Natural killer cell treated with Interleukin-12 subunit alpha and Interleukin-12 subunit beta and Interleukin-15 and Interleukin-18, amount 100 ng/mL, for 72 hours (primary cell): Measurements from ENCODE around the gene CRB1. TPM values are rescaled to one million over a fixed set of nuclear protein-coding genes. Genes with fewer than 3 reads are reported as not detected.
"Not testable (repeated sequence)": the region's sequence is repeated elsewhere in the genome, so short reads cannot be mapped to it uniquely, and the experiment has no call there.

Experiments used
- ATAC-seq, 2 donors: fragments of 150-1000 bp; cut with Tn5 transposase in 1 of 2; sonication (Bioruptor Pico), chemical (Tn5 transposase) in 1 of 2; 2 replicates each; pipeline ENCODE4 v1.10.0; 2021
- DNase-seq: peaks from one replicate; pipeline ENCODE4 v3.0.0; 2022; ENCODE audit warnings: low spot score
- H3K27ac Mint-ChIP-seq, 2 donors: 1 replicate in 1 of 2; 2 replicates in 1 of 2; pipeline ENCODE4 v1.8.0; 2022; ENCODE audit warnings: mixed read lengths in 2 of 2, mild to moderate bottlenecking in 1 of 2, moderate library complexity in 1 of 2
- H3K27me3 Mint-ChIP-seq, 2 donors: 1 replicate in 1 of 2; 2 replicates in 1 of 2; pipeline ENCODE4 v1.8.0; 2022; ENCODE audit warnings: mixed read lengths in 2 of 2
- H3K36me3 Mint-ChIP-seq: one replicate; pipeline ENCODE4 v1.8.0; 2022; ENCODE audit warnings: mixed read lengths
- H3K4me1 Mint-ChIP-seq, 2 donors: 1 replicate in 1 of 2; 2 replicates in 1 of 2; pipeline ENCODE4 v1.8.0; 2022; ENCODE audit warnings: low read depth in 2 of 2, mixed read lengths in 2 of 2, mild to moderate bottlenecking in 1 of 2
- H3K4me3 Mint-ChIP-seq: one replicate; pipeline ENCODE4 v1.8.0; 2022; ENCODE audit warnings: mixed read lengths
- H3K9me3 Mint-ChIP-seq: 2 replicates; pipeline ENCODE4 v1.8.0; 2022; ENCODE audit warnings: mixed read lengths
- total RNA-seq, 2 donors: library from RNA; stranded (reverse); gene quantifications; one replicate each; pipeline ENCODE4 v1.2.3, GENCODE V29; 2022

CRB1 gene
- total RNA-seq, 2 donors from 2014 or later, result 0.59 TPM; not detected in 1

DNA sequence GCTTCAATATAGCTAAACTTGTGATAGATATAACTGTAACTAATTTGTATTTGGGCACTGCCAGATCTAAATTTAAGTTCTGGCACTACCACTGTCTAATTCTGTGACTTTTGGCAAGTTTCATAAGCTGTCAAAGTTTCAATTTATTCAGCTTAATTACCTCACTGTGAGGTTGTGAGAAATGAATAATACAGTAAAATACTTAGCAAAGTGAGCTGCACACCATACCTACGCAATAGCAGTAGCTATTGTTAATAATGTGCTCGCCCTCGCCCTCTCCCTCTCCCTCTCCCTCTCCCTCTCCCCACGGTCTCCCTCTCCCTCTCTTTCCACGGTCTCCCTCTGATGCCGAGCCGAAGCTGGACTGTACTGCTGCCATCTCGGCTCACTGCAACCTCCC, 136.7 kb downstream of the CRB1 start:
- H3K4me1 Mint-ChIP-seq, H3K27ac Mint-ChIP-seq, H3K4me3 Mint-ChIP-seq, ATAC-seq, H3K9me3 Mint-ChIP-seq, H3K36me3 Mint-ChIP-seq, DNase-seq: not testable (repeated sequence)
- peaks cover 15 to 32% of the 10 kb centered on the region in 2 donors for H3K27me3 Mint-ChIP-seq

- not testable (repeated sequence) for H3K4me1 Mint-ChIP-seq, H3K4me3 Mint-ChIP-seq, H3K9me3 Mint-ChIP-seq, ATAC-seq, DNase-seq, H3K36me3 Mint-ChIP-seq, H3K27ac Mint-ChIP-seq
- H3K27me3 Mint-ChIP-seq, result peaks cover 15 to 36% of the 10 kb centered on the region in 2 donors
Observed at GRCh38 chr1:197405614-197406013, 137.6 kb downstream of the CRB1 start.

- ATAC-seq (no peak), DNase-seq (no peak)
- Mint-ChIP-seq H3K27me3 (peaks cover 10 to 23% of the 10 kb centered on the region in 2 donors), H3K27ac (no peak overlapping the region), H3K36me3 (no peaks in the 10 kb centered on the region), H3K9me3 (no peaks in the 10 kb centered on the region), H3K4me3 (no peak overlapping the region), H3K4me1 (no peaks in the 10 kb centered on the region)
Observed at GRCh38 chr1:197413564-197413963, 145.5 kb downstream of the CRB1 start.

GRCh38 chr1:197415221-197415620, 147.2 kb downstream of the CRB1 start:
- no peaks in the 10 kb centered on the region for H3K36me3 Mint-ChIP-seq
- H3K4me3 Mint-ChIP-seq, result no peak overlapping the region
- no peak for DNase-seq
- no peak overlapping the region for H3K27ac Mint-ChIP-seq
- H3K9me3 Mint-ChIP-seq, result no peaks in the 10 kb centered on the region
- H3K4me1 Mint-ChIP-seq, result no peaks in the 10 kb centered on the region
- ATAC-seq, result no peak
- peaks cover 10 to 23% of the 10 kb centered on the region in 2 donors for H3K27me3 Mint-ChIP-seq

DNA sequence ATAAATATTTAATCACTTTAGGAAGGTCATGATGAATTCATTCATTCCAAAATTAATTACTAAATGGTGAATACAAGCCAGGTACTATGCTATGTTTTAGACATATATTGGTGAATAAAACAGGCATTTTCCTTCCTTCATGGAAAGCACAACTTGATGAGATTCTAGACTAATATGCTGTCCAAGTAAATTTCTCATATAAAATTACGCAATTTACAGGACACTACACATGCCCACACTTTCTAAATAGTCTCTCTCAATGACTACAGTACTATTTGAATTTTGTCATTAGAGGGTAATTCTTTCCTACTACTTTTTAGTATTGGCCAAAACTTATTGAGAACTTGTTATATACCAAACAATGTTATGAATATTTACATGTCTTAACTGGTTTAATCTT, 150.6 kb downstream of the CRB1 start:
- Mint-ChIP-seq H3K27ac (no peak overlapping the region), H3K36me3 (no peaks in the 10 kb centered on the region), H3K4me3 (no peak overlapping the region), H3K4me1 (no peaks in the 10 kb centered on the region), H3K9me3 (no peaks in the 10 kb centered on the region), H3K27me3 (peaks cover 7% of the 10 kb centered on the region in 2 donors)
- DNase-seq (no peak), ATAC-seq (no peak)

DNA sequence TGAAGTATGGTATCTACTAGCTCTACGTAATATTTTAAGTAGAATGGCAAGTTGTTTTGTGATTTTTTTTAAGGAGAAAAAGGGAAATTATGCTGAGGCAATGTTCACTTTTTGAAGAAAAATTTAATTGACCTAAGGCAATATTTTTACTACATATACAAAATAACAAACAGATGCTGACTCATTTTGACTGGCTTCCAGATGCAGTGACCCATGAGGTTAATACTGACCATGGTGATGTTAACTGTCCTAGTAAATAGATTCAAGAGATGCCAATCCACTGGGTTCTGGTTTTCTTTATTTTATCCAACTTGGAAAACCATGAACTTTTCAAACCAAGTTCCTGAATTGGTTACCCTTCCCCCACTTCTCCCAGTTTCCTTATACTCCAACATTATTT, 154.9 kb downstream of the CRB1 start:
- no peaks in the 10 kb centered on the region for H3K36me3 Mint-ChIP-seq
- DNase-seq (no peak), ATAC-seq (no peak)
- no peak overlapping the region for H3K27ac Mint-ChIP-seq
- H3K4me3 Mint-ChIP-seq, result no peak overlapping the region
- H3K27me3 Mint-ChIP-seq, result peaks cover 6 to 22% of the 10 kb centered on the region in 2 donors
- no peaks in the 10 kb centered on the region for H3K9me3 Mint-ChIP-seq
- no peaks in the 10 kb centered on the region for H3K4me1 Mint-ChIP-seq

DNA sequence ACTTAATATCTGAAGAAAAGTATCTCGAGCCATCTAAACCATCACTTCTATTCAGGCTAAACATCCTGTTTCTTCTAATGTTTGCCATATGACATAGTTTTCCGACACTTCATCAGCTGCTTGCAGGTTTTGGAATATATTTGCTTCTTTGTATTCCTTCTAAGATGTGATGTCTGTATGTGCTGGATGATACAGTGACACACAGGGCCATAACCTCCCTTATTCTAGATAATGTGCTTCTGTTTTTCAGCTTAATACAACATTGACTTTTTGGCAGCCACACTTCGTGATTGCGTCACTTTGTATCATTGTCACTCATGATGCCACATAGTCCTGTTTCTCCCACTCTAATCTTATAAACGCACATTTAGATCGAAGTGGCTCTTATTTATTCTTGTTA, 156.3 kb downstream of the CRB1 start:
- no peak overlapping the region for H3K4me3 Mint-ChIP-seq
- H3K36me3 Mint-ChIP-seq, result no peaks in the 10 kb centered on the region
- no peak for DNase-seq
- H3K27ac Mint-ChIP-seq, result no peak overlapping the region
- no peaks in the 10 kb centered on the region for H3K4me1 Mint-ChIP-seq
- ATAC-seq, result no peak
- peaks cover 6 to 22% of the 10 kb centered on the region in 2 donors for H3K27me3 Mint-ChIP-seq
- H3K9me3 Mint-ChIP-seq, result no peaks in the 10 kb centered on the region

DNA sequence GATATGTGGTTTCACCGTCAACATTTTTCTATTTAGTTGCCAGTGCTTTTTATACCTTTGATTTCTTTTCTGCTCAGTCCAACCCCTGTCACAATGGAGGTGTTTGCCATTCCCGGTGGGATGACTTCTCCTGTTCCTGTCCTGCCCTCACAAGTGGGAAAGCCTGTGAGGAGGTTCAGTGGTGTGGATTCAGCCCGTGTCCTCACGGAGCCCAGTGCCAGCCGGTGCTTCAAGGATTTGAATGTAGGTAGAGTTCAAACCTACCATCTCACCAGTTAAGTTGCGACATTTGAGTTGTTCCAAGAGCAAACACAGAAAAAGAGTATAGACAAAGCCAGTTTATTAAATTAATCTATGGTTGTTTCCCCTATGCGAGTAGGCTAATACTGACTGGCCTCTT, 161.3 kb downstream of the CRB1 start:
- Mint-ChIP-seq H3K4me1 (no peaks in the 10 kb centered on the region), H3K27ac (no peak overlapping the region), H3K27me3 (peaks cover 11 to 46% of the 10 kb centered on the region in 2 donors), H3K36me3 (no peaks in the 10 kb centered on the region), H3K4me3 (no peak overlapping the region), H3K9me3 (no peaks in the 10 kb centered on the region)
- ATAC-seq (no peak), DNase-seq (no peak)

DNA sequence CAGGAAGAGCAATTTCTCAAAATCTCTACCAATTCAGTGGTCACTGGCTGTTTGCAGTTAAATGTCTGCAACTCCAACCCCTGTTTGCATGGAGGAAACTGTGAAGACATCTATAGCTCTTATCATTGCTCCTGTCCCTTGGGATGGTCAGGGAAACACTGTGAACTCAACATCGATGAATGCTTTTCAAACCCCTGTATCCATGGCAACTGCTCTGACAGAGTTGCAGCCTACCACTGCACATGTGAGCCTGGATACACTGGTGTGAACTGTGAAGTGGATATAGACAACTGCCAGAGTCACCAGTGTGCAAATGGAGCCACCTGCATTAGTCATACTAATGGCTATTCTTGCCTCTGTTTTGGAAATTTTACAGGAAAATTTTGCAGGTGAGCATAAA, 167.2 kb downstream of the CRB1 start:
- Mint-ChIP-seq H3K4me3 (no peak overlapping the region), H3K4me1 (no peaks in the 10 kb centered on the region), H3K27me3 (peaks cover 5 to 19% of the 10 kb centered on the region in 2 donors), H3K36me3 (no peaks in the 10 kb centered on the region), H3K9me3 (no peaks in the 10 kb centered on the region), H3K27ac (no peak overlapping the region)
- no peak for DNase-seq
- ATAC-seq, result no peak

DNA sequence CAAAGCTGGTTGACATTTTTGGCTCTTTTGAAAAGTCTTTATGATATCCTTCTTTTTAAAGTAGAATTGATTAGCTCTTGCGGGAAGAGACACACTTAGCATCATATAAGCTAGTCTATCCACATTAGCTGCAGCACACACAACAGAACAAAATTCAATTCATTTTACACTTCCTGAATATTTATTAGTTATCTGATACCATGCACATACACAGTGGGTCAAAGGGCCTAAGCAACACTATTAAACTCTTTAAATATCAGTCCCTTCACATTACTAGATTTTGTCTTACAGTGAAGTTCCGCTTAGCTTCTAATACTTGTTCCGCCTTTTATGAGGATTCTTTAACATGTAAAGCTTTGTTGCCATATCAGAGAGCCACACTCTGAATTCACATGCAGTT, 169.5 kb downstream of the CRB1 start:
- H3K4me1 Mint-ChIP-seq, result no peaks in the 10 kb centered on the region
- peaks cover 6 to 30% of the 10 kb centered on the region in 2 donors for H3K27me3 Mint-ChIP-seq
- H3K27ac Mint-ChIP-seq, result no peak overlapping the region
- no peaks in the 10 kb centered on the region for H3K9me3 Mint-ChIP-seq
- ATAC-seq (no peak), DNase-seq (no peak)
- H3K4me3 Mint-ChIP-seq, result no peak overlapping the region
- H3K36me3 Mint-ChIP-seq, result no peaks in the 10 kb centered on the region

DNA sequence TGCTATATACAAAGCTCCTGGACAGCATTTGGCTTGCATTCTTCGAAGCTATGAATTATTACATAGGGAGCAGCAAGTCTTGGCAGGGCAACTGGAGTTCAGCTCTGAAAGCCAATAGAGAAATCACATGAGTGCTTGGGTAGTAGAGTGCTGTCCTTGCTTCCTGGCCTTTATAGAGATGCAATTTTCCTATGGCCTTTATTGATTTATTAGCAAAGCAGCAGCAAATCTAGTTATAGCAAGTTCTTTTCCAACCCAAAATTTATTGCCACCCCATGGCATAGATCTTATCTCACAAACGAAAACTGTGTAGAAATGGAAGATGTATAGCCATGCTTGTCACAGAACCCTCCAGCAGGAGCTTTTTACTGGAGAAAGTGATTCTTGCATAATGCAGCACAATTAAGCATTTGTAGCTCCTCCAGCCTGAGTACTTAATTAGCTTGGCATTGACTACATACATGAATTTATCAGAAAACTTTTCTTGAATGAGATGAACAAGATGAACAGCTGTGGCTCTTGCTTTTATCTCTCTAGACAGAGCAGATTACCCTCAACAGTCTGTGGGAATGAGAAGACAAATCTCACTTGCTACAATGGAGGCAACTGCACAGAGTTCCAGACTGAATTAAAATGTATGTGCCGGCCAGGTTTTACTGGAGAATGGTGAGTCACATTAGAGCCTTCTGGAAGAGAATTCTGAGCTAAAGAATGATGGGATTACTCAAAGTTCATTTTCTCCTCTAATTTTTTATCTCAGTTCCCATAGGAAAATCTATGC, 170.1 kb downstream of the CRB1 start:
- H3K36me3 Mint-ChIP-seq, result no peaks in the 10 kb centered on the region
- H3K4me1 Mint-ChIP-seq, result no peaks in the 10 kb centered on the region
- H3K9me3 Mint-ChIP-seq, result no peaks in the 10 kb centered on the region
- H3K4me3 Mint-ChIP-seq, result no peak overlapping the region
- ATAC-seq (no peak), DNase-seq (no peak)
- peaks cover 6 to 25% of the 10 kb centered on the region in 2 donors for H3K27me3 Mint-ChIP-seq
- no peak overlapping the region for H3K27ac Mint-ChIP-seq

- ATAC-seq (no peak), DNase-seq (no peak)
- Mint-ChIP-seq H3K36me3 (no peaks in the 10 kb centered on the region), H3K27ac (no peak overlapping the region), H3K4me3 (no peak overlapping the region), H3K4me1 (no peaks in the 10 kb centered on the region), H3K9me3 (no peaks in the 10 kb centered on the region), H3K27me3 (peaks cover 3 to 20% of the 10 kb centered on the region in 2 donors)
Observed at GRCh38 chr1:197439708-197440280, 171.7 kb downstream of the CRB1 start.

GRCh38 chr1:197440715-197441114, 172.7 kb downstream of the CRB1 start:
- Mint-ChIP-seq H3K27ac (no peak overlapping the region), H3K4me1 (no peaks in the 10 kb centered on the region), H3K9me3 (no peaks in the 10 kb centered on the region), H3K27me3 (peaks cover 3 to 20% of the 10 kb centered on the region in 2 donors), H3K36me3 (no peaks in the 10 kb centered on the region), H3K4me3 (no peak overlapping the region)
- ATAC-seq, result no peak
- no peak for DNase-seq

DNA sequence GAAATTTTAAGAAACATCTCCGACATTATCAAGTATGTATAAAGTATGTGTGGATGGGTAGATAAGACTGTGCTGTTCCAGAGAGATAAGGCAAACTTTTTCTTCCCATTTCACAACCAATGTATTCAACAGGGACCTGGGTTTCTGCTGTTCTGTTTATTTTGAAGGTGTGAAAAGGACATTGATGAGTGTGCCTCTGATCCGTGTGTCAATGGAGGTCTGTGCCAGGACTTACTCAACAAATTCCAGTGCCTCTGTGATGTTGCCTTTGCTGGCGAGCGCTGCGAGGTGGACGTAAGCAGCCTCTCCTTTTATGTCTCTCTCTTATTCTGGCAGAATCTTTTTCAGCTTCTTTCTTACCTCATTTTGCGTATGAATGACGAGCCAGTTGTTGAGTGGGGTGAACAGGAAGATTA, 174.0 kb downstream of the CRB1 start:
- ATAC-seq, result no peak
- Mint-ChIP-seq H3K36me3 (no peaks in the 10 kb centered on the region), H3K27me3 (peaks cover 3 to 20% of the 10 kb centered on the region in 2 donors)

More for the DNA sequence above, 174.0 kb downstream of the CRB1 start:
- no peak for DNase-seq
- no peaks in the 10 kb centered on the region for H3K9me3 Mint-ChIP-seq
- no peak overlapping the region for H3K27ac Mint-ChIP-seq
- H3K4me3 Mint-ChIP-seq, result peak overlapping the region; percentile 37
- H3K4me1 Mint-ChIP-seq, result no peaks in the 10 kb centered on the region
